Naive B cell (primary cell): ENCODE data around the gene SPAG9. TPM values are rescaled to one million over a fixed set of nuclear protein-coding genes. Genes with fewer than 3 reads are reported as not detected.

ENCODE experiments used
- ATAC-seq, 2 donors: fragments of 150-1000 bp; cut with Tn5 transposase; 2 replicates each; pipeline ENCODE4 v1.10.0; 2021; ENCODE audit warnings: low read depth in 2 of 2, mild to moderate bottlenecking in 2 of 2, moderate library complexity in 2 of 2
- DNase-seq: peaks from one replicate; pipeline ENCODE4 v3.0.0; 2022
- H3K27ac Mint-ChIP-seq, 6 donors: one replicate each; pipeline ENCODE4 v1.8.0; 2020 to 2022; ENCODE audit warnings: mild to moderate bottlenecking in 6 of 6, mixed read lengths in 6 of 6, moderate library complexity in 5 of 6, inconsistent platforms in 2 of 6
- H3K27me3 Mint-ChIP-seq, 3 donors: one replicate each; pipeline ENCODE4 v1.8.0; 2021 to 2022; ENCODE audit warnings: mixed read lengths in 3 of 3, mild to moderate bottlenecking in 1 of 3
- H3K36me3 Mint-ChIP-seq, 2 donors: one replicate each; pipeline ENCODE4 v1.8.0; 2020 to 2022; ENCODE audit warnings: mixed read lengths in 2 of 2, inconsistent platforms in 1 of 2, mild to moderate bottlenecking in 1 of 2
- H3K4me1 Mint-ChIP-seq, 3 donors: one replicate each; pipeline ENCODE4 v1.8.0; 2020 to 2022; ENCODE audit warnings: mixed read lengths in 3 of 3, inconsistent platforms in 1 of 3, mild to moderate bottlenecking in 1 of 3, moderate library complexity in 1 of 3
- H3K4me3 Mint-ChIP-seq, 8 donors: one replicate each; pipeline ENCODE4 v1.8.0; 2020 to 2022; ENCODE audit warnings: mild to moderate bottlenecking in 8 of 8, mixed read lengths in 8 of 8, moderate library complexity in 8 of 8, inconsistent platforms in 2 of 8
- H3K9me3 Mint-ChIP-seq, 7 donors: one replicate each; pipeline ENCODE4 v1.8.0; 2020 to 2022; ENCODE audit warnings: mixed read lengths in 7 of 7, mild to moderate bottlenecking in 5 of 7, inconsistent platforms in 2 of 7, moderate library complexity in 1 of 7
- polyA plus RNA-seq, 6 donors: library from polyadenylated mRNA; unstranded; fragments of 300-500 nt; fragmentation: Illumina TruSeq; gene quantifications; one replicate each; pipeline ENCODE4 v1.2.3, GENCODE V29; 2021; ENCODE audit warnings: low read depth in 6 of 6

Gene SPAG9
- polyA plus RNA-seq, 6 donors from 2014 or later: 1.9 to 7.2 (median 5.2) TPM

DNA sequence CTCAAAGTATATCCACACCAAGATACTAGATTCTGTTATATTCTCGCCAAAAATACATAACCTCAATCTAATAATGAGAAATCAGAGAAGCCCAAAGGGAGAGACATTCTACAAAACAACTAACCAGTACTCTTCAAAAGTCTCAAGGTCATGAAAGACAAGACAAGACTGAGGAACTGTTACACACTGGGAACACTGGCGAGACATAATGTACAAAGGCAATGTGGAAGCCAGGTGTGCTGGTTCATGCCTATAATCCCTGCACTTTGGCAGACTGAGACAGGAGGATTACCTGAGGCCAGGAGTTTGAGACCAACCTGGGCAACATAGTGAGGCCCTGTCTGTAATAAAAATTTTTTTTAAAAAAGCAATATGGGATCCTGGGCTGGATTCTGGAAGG is 85.9 kb downstream of the SPAG9 start:
- DNase-seq: no peak
- no peak for ATAC-seq
- Mint-ChIP-seq H3K4me3 (no peak overlapping the region), H3K4me1 (peaks cover 27 to 38% (median 37%) of the 10 kb centered on the region in 3 donors), H3K27me3 (no peaks in the 10 kb centered on the region), H3K36me3 (peaks cover 7 to 14% of the 10 kb centered on the region in 2 donors), H3K27ac (peak overlapping the region in 1 of 6 donors; percentile 48), H3K9me3 (no peaks in the 10 kb centered on the region)

DNA sequence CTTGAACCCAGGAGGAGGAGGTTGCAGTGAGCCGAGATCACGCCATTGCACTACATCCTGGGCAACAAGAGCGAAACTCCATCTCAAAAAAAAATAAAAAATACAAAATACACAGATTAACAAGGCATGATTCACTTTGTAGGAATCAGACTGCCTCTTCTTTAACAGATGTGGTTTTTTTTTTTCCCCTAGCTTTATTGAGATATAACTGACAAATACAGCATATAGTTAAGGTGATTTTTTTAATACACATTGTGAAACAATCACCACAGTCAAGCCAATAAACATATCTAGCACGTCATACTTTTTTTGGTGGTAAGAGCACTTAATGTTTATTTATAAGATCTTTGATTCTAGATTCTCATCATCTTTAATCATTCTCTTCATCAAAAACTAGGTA is 87.8 kb downstream of the SPAG9 start:
- Mint-ChIP-seq H3K9me3 (no peaks in the 10 kb centered on the region), H3K36me3 (peaks cover 1% of the 10 kb centered on the region in 2 donors), H3K4me3 (no peak overlapping the region), H3K4me1 (peaks cover 27 to 52% (median 35%) of the 10 kb centered on the region in 3 donors), H3K27ac (no peak overlapping the region), H3K27me3 (no peaks in the 10 kb centered on the region)
- DNase-seq (no peak), ATAC-seq (no peak)

DNA sequence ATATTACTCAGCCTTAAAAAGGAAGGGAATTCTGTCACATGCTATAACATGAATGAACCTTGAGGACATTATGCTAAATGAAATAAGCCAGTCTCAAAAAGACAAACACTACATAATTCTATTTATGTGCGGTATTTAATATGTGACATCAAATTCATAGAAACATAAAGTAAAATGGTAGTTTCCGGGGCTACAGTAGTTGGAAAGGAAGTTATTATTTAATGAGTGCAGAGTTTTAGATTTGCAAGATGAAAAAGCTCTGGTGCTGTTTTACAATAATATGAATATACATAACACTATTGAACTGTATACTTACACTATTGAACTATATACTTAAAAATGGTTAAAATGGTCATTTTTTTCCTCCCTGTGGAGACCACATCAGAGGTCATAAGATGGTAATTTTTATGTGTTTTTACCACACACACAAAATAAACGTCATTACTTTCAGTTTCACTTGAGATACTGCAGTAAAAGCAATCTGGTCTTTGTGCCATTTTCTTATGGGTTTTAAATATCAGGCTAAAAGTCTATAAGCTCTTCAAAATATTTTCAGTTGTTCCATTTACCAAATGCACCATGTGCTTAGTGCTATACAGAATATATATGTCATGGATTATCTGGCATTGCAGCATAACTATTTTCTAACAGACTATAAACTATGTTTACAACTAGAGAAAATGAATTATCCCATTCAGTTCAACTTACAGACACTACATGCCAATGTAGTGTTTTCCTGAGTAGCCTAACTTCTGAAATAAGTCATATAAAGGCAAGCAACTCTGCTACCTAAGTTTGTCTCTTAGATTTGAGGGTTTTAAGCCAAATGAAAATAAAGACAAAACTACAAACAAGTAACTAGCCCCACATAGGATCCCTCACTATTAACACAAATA is 90.9 kb downstream of the SPAG9 start:
- Mint-ChIP-seq H3K36me3 (no peaks in the 10 kb centered on the region), H3K4me3 (peak overlapping the region; percentile 6 to 80 (median 54)), H3K27me3 (no peaks in the 10 kb centered on the region), H3K27ac (peak overlapping the region; percentile 47 to 93 (median 82)), H3K4me1 (peaks cover 13 to 32% (median 17%) of the 10 kb centered on the region in 3 donors), H3K9me3 (no peaks in the 10 kb centered on the region)
- no peak for DNase-seq
- ATAC-seq: peak; percentile 37 to 59

DNA sequence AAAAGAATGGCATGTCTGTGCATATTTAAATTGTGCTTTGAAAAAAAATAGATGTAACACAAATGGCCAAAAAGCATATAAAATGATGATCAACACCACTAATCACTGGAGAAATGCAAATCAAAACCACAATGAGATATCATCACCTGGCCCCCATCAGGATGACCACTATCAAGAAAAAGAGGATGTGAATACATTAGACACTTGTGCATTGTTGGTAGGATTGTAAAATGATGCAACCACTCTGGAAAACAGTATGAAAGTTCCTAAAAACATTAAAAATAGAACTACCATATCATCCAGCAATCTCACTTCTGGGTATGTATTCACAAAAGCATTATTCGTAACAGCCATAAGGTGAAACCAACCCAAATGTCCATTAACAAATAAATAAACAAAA is 91.5 kb downstream of the SPAG9 start:
- H3K36me3 Mint-ChIP-seq: no peaks in the 10 kb centered on the region

DNA sequence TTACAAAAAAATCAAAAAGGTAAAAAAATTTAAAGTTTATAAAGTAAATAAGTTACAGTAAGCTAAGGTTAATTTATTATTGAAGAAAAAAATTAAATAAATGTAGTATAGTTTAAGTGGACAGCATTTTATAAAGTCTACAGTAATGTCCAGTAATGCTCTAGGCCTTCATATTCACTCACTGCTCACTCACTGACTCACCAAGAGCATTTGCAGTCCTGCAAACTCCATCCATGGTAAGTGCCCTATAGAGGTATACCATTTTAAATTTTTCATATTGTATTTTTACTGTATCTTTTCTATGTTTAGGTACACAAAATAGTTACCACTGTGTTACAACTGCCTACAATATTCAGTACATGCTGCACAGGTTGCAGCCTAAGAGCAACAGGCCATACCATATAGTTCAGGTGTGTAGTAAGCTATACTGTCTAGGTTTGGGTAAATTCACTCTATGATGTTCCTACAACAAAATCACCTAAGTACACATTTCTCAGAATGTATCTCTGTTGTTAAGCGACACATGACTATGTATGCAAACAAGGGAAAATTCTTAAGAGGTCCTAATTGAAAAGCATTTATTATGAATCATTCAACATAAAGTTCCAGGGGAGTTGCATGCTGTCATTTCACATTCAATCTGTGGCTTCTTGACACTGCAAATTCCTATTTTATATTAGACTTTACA is 92.3 kb downstream of the SPAG9 start:
- ATAC-seq: no peak
- no peak overlapping the region for H3K4me3 Mint-ChIP-seq

More for the DNA sequence above, 91.5 kb downstream of the SPAG9 start:
- H3K4me3 Mint-ChIP-seq: peak overlapping the region in 5 of 8 donors; percentile 9 to 80 (median 51)
- H3K4me1 Mint-ChIP-seq: peaks cover 10 to 29% (median 15%) of the 10 kb centered on the region in 3 donors
- H3K9me3 Mint-ChIP-seq: no peaks in the 10 kb centered on the region
- DNase-seq: no peak
- ATAC-seq: peak; percentile 23 to 32
- H3K27ac Mint-ChIP-seq: peak overlapping the region in 4 of 6 donors; percentile 11 to 93 (median 74)
- no peaks in the 10 kb centered on the region for H3K27me3 Mint-ChIP-seq

DNA sequence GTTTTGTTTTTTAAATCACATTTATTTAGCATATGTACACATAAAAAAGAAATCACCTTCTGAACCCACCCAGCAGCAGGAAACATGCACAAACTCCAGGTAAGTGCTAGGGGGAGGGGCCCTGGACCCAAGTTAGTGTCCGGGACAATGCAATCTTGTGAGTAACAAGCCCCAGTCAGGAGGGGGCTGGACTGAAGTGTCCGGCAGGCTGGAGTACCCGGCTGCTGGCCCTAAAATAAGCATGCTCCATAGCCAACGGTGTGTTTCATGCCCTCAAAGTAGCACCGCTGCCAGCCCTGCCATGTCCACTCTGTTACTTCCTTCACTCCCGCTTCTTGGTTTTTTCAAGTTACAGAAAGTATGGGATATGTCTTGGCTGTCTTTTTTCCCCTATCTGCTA is 102.1 kb downstream of the SPAG9 start:
- Mint-ChIP-seq H3K4me1 (no peaks in the 10 kb centered on the region), H3K9me3 (no peaks in the 10 kb centered on the region), H3K36me3 (peaks cover 7 to 10% of the 10 kb centered on the region in 2 donors), H3K4me3 (no peak overlapping the region), H3K27ac (peak overlapping the region in 1 of 6 donors; percentile 54), H3K27me3 (no peaks in the 10 kb centered on the region)
- DNase-seq (no peak), ATAC-seq (no peak)

More for the DNA sequence above, 92.3 kb downstream of the SPAG9 start:
- no peaks in the 10 kb centered on the region for H3K9me3 Mint-ChIP-seq
- H3K36me3 Mint-ChIP-seq: no peaks in the 10 kb centered on the region
- no peaks in the 10 kb centered on the region for H3K27me3 Mint-ChIP-seq
- DNase-seq: no peak
- H3K4me1 Mint-ChIP-seq: peaks cover 10 to 31% (median 15%) of the 10 kb centered on the region in 3 donors
- H3K27ac Mint-ChIP-seq: no peak overlapping the region

DNA sequence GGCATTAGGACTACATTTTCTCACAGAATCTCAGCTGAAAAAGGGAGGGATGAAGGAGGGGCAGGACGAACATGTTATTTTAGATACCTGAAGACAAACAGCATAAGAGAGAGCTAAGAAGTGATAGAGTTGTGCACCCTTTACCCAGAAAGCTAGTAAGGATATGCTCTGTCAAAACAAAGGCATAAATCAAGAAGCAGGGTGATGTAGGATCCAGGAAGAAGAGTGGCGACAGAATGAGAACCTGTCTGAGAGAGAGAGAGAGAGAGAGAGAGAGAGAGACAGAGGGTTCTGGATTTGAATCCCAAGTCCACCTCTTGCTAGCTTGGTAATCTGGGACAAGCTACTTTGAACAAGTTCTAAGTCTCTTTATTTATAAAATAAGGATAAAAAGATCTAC is 103.4 kb downstream of the SPAG9 start:
- H3K4me3 Mint-ChIP-seq: no peak overlapping the region
- peaks cover 7 to 10% of the 10 kb centered on the region in 2 donors for H3K36me3 Mint-ChIP-seq
- ATAC-seq: no peak
- H3K27me3 Mint-ChIP-seq: no peaks in the 10 kb centered on the region
- H3K9me3 Mint-ChIP-seq: no peaks in the 10 kb centered on the region
- no peak overlapping the region for H3K27ac Mint-ChIP-seq
- no peaks in the 10 kb centered on the region for H3K4me1 Mint-ChIP-seq
- no peak for DNase-seq

DNA sequence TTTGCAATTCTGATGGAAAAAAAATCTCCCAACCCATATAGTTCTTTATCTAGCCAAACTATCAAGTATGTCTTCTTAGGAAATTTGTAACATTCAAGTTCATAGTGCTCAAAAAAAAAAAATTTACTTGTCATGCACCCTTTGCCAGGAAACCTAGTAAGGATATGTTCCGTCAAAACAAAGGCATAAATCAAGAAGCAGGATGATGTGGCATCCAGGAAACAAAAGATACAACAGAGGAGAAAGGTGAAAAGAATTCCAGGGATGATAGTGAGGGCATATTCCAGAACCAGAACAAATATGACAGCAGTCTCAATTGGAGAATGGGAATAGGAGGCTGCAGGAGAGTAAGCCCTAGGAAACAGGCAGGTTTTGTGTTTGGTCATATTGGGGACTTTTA is 104.6 kb downstream of the SPAG9 start:
- no peak for DNase-seq
- Mint-ChIP-seq H3K27ac (peak overlapping the region in 1 of 6 donors; percentile 33), H3K9me3 (no peaks in the 10 kb centered on the region), H3K27me3 (no peaks in the 10 kb centered on the region), H3K36me3 (peaks cover 7 to 10% of the 10 kb centered on the region in 2 donors), H3K4me3 (no peak overlapping the region), H3K4me1 (no peaks in the 10 kb centered on the region)
- ATAC-seq: no peak

DNA sequence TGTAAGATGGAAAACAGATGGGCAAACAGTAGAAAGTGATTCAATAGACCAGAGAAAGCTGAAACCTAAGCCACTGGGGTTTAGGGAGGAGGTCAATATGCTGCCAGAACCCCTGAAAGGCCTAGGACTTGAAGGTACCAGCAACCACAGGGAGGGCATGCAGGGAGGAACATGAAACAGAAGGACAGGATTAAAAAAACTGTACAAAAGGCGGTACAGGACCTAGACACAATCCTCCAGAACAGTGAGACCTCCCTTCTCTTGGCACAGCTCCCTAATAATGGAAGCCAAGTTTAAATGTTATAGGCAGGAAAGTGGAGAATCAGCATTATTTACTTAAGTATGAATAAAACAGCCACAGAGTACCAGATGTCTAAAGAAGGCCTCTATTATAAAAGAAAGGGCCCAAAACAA is 105.5 kb downstream of the SPAG9 start:
- Mint-ChIP-seq H3K4me1 (peaks cover 0 to 2% (median 0%) of the 10 kb centered on the region in 3 donors), H3K27ac (peak overlapping the region in 1 of 6 donors; percentile 5), H3K36me3 (peaks cover 10 to 16% of the 10 kb centered on the region in 2 donors), H3K4me3 (no peak overlapping the region), H3K27me3 (no peaks in the 10 kb centered on the region), H3K9me3 (no peaks in the 10 kb centered on the region)
- DNase-seq: no peak
- no peak for ATAC-seq

DNA sequence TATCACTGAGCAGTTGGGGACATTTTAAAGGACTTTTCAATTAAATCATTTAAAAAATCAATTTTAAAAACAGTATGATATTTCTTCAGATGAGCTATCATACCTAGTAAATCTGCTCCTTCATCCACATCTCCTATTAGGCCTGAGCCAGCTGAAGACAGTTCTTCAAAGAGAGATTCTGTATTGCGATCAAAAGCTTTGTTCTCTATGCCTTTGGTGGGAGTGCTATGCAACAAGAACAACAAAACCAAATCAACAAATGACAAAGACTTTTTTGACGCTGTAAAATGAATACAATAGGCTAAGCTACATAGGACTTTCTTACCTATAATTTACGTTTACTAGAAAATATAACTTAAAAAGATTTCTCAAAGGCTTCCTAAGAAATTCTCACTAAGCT is 106.5 kb downstream of the SPAG9 start:
- DNase-seq (no peak), ATAC-seq (no peak)
- Mint-ChIP-seq H3K4me1 (peaks cover 0 to 4% (median 0%) of the 10 kb centered on the region in 3 donors), H3K27ac (no peak overlapping the region), H3K36me3 (peaks cover 10 to 19% of the 10 kb centered on the region in 2 donors), H3K9me3 (no peaks in the 10 kb centered on the region), H3K27me3 (no peaks in the 10 kb centered on the region), H3K4me3 (no peak overlapping the region)

DNA sequence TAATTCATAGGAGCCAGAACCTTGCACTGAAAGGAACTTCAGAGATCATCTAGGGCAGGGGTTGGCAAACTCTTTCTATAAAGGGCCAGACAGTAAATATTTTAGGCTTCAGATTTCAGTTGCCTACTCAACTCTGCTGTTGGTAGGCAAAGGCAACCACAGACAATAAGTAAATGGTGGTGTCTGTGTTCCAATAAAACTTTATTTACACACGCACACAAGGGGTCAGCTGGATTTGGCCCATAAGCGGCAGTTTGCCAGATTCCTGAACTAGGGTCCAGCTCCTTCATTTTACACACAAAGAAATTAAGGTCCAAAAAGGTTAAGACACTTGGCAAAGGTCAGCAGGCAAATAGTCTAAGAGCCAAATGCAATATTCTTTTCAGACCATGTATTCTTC is 107.3 kb downstream of the SPAG9 start:
- Mint-ChIP-seq H3K9me3 (no peaks in the 10 kb centered on the region), H3K36me3 (peaks cover 10 to 19% of the 10 kb centered on the region in 2 donors), H3K27me3 (no peaks in the 10 kb centered on the region), H3K27ac (no peak overlapping the region), H3K4me1 (peaks cover 0 to 4% (median 0%) of the 10 kb centered on the region in 3 donors), H3K4me3 (no peak overlapping the region)
- no peak for DNase-seq
- ATAC-seq: no peak

DNA sequence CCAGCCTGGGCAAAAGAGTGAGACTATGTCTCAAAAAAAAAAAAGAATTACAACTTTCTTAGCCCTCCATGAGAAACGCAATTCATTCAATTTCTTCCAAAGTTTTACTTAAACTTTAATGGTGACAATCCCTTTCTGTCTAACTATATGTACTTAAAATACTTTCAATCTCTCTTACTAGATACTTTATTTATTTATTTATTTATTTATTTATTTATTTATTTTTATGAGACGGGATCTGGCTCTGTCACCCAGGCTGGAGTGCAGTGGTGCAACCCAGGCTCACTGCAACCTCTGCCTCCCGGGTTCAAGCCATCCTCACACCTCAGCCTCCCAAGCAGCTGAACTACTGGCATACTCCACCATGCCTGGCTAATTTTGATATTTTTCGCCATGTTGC is 108.1 kb downstream of the SPAG9 start:
- ATAC-seq (no peak), DNase-seq (no peak)
- Mint-ChIP-seq H3K27me3 (no peaks in the 10 kb centered on the region), H3K27ac (no peak overlapping the region), H3K4me1 (peaks cover 0 to 4% (median 0%) of the 10 kb centered on the region in 3 donors), H3K9me3 (no peaks in the 10 kb centered on the region), H3K36me3 (peaks cover 10 to 18% of the 10 kb centered on the region in 2 donors), H3K4me3 (no peak overlapping the region)

DNA sequence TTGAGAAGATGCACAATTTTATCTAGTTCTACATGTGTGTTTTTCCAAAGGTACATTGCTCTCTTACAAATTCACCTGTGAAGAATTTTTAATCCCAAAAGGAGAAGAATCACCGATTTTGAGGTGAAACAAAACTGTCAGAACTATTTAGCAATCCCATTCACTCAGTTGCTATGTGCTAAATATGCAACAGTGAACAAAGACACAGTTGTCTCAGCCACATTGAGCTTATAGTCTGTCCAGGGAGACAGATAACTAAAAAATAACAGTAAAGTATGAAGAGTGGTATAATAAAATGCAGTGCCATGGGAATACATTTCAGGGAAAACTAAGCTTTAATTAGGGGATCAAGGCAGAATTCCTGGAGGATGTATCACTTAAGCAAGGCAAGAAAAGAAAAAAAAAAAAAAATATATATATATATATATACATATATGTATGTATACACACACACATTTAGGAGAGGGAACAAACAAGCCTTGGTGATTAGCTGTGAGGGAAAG is 110.4 kb downstream of the SPAG9 start:
- H3K4me3 Mint-ChIP-seq: no peak overlapping the region
- peaks cover 0 to 4% (median 0%) of the 10 kb centered on the region in 3 donors for H3K4me1 Mint-ChIP-seq
- ATAC-seq: no peak
- H3K27me3 Mint-ChIP-seq: no peaks in the 10 kb centered on the region
- no peak for DNase-seq
- no peaks in the 10 kb centered on the region for H3K9me3 Mint-ChIP-seq
- H3K27ac Mint-ChIP-seq: no peak overlapping the region
- peaks cover 4 to 28% of the 10 kb centered on the region in 2 donors for H3K36me3 Mint-ChIP-seq
